Activated CD4-positive, alpha-beta T cell treated with anti-CD3 and anti-CD28 coated beads, Interleukin-2, Interleukin-4, amounts not matched to agents 100 ng/mL and 50 ng/mL, durations not matched to agents 16 hours and 8 hours (primary cell): ENCODE data around the gene OR2T35.
"Not testable (repeated sequence)": the region's sequence is repeated elsewhere in the genome, so short reads cannot be mapped to it uniquely, and the experiment has no call there.

Experiments
- DNase-seq: peaks from one replicate; pipeline ENCODE4 v3.0.0-alpha.2; 2020; ENCODE audit warnings: low spot score

Gene OR2T35, protein sequence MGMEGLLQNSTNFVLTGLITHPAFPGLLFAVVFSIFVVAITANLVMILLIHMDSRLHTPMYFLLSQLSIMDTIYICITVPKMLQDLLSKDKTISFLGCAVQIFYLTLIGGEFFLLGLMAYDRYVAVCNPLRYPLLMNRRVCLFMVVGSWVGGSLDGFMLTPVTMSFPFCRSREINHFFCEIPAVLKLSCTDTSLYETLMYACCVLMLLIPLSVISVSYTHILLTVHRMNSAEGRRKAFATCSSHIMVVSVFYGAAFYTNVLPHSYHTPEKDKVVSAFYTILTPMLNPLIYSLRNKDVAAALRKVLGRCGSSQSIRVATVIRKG

DNA sequence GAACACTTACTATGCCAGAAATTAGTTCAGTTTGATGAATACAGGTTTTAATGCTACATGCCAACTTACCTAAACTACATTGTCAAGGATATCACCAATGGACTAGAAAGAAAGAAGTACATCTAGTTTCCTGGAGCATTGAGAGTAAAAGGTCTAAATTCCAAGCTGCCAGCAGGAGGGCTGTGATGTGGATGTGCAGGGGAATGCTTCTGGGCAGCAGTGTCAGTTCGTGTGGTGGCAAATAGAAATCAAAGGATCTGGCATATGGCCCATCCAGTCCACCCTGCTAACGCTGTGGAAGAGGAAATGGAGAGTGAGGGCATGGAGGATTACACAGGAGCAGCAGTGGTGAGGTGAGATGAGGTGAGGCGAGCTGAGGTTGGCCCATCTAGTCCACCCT is at the start of gene OR2T35:
OR2T35 (minus strand) TSS at position 101 of the 400 bp plus-strand sequence. CDS start 6,020 bp downstream, outside the sequence.
- DNase-seq: not testable (repeated sequence)

DNA sequence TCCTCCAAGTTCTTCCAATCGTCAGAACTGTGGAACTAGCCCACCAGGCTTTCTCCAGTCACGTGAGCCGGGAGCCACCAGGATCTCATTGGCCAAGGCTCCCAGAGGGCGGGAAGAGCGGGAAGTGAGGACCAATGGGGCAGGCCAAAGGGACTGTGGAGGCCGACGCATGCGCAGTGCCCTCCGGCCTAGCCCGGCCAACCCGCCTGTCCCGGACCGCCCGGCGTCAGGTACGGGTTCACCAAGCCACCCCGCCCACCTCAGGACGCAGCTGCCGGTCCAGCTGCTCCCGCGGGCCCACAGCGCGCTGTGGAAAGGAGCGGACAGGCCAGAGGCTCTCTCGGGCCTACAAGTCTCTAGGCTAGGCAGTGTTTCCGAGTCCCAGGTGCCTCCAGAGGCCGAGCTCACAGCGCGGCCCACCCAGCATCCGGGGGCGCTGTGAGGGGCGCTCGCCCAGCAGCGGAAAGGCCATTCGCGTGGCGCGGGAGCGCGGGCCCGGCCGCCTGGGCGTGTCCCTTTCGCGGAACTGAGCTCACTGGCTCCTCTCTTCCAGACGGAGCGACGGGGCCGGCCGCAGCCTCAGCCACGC is 46.6 kb upstream of the OR2T35 start:
- DNase-seq: no peak

DNA sequence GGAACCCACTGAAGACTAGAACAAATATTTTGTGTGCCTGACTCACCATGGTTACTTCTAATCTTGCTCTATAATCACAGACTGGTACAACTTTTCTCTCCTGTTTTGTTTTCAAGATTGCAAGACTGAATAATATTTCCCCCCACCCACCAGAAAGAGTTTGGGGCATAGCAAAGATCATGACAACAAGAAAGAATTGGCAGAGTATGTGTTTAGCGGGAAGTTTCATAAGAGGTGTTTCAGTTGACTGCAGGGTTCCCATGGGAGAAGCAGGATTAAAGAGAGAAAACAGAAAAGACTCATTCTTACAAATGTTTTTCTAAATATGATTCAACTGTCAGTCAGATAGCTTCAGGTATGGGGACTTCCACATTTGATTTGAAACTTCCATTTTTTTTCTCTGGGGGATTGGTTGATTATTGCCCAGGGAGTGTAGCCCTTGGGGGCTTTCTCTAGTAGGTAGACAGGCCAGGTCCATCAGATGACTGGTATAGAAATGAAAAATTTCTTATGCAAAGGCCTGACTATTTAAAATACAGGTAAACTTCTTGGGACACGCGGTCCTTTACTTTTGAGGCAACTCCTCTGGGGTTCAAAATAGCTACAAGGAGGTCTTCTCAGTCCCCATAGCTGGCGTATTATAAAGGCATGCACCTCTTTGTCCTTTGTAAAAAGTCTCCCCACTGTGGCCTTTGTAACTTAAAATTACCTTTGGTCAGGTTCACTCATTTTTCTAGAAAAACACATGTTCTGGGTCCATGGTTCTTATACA is 43.6 kb upstream of the OR2T35 start:
- no peak for DNase-seq

DNA sequence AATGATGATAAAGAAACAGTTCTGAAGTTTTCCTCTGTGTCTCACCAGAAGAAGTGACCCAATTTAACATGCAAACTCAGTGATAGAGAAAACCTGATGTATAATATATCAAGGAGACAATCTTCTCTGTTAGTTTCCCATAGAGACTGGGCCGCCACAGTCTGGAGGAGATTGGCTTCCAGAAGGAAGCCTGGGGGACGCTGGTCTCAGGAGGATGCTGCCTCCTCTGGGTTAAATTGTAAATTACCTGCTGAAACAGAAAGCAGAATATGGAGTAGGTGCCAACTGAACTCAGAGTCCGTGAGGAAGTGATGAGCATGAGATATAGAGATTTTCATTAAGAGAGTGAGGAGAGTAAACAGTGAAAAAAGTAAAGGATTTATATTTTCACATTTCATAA is 41.7 kb upstream of the OR2T35 start:
- no peak for DNase-seq

DNA sequence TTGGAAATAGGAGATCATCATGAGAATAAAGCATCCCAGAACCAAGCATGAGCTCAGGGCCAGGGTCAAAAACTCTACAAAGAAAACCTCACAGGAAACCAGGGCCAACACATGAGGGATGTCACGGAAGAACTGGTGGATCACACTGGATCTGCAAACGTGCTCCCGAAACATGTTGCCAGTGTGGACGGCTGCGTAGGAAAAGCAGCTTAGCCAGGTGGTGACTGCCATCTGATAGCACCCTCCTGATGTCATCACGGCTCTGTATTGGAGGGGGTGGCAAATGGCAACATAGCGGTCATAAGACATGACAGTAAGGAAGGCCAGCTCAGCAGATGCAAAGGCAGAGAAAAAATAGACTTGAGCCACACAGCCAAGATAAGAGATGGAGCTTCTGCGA is 36.6 kb upstream of the OR2T35 start:
- DNase-seq: no peak

DNA sequence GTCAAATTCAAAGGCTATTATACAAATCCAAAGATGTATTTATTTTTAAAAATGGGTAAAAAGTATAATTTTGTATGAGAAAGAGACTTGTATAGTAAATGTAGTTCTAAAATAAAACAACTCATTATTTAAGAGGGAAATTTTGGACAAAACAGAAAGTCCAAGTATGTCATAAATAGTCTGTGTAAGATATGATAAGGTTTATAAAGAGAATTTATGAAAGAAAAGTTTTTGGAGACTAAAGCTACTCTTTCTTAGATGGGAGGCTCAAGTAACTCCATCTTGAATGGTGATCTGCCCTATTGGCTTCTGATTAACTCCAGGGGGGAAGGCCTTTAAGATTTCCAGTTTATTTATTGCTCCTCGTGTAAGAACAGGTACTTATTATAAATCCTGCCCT is 24.9 kb upstream of the OR2T35 start:
- DNase-seq: no peak

DNA sequence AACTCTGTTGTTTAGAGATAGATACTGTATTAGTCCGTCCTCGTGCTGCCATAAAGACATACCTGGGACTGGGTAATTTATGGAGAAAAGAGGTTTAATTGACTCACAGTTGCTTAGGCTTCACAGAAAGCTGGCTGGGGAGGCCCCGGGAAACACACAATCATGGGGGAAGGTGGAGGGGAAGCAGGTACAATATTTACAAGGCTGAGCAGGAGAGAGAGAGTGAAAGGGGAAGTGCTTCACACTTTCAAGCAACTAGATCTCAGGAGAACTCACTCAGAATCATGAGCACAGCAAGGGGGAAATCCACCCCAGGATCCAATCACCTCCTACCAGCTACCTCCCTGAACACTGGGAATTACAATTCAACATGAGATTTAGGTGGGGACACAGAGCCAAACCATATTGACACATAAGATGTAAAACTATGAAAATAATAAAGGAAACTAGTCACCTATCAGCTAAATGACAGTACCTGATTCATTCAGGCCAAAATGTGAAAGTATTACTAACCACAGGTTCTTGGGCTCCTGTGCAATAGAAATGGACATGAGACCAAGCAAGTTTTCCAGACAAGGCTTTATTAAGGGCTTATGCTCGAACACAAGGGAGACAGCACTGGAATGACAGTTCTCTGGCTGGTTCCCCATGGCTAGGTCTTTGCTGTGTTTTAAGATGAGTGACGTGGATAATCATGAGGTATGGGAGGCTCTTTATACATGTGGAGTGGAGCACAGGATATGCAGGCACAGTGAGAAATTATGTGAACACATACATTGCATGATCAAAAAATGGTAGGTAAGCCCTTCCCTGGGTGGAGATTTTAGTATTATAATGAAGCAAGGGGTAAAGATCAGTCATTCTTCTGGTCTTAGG is 18.6 kb upstream of the OR2T35 start:
- not testable (repeated sequence) for DNase-seq

DNA sequence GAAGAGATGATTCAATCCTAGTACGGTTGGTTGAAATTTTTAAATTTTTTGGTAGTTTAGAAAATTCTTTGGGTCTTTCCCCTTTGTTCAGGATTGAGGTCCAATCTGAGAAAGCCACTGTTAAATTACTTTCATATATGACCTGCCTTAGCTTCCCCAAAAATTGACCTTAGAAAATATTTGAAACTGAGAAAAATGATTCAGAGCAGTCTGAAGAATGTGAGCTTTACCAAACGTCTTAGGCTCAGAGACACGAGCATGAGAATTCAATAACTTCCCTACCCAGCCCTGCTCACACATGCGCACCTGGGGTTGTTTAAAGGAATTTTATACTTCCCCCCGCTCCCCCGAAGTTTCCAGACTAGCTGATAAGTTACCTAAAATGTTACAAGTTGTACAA is 11.7 kb upstream of the OR2T35 start:
- DNase-seq: not testable (repeated sequence)

DNA sequence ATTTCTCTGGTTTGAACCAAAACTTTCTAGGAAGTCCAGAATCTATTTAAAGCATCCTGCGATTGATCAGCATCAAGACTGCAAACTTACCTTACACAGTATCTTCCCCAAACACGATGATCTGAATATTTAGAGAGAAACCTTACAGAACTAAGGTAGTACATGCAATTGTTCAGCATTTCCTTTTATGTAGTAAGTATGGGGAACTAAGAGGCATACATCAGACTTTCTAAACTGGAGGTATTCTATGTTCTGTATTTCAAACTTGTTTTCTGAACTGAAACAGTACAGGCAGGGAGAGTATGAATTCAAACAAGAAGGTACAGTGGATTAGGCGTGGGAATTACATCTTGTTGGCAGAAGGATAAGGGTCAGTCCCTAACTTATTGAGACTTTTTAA is 10.3 kb upstream of the OR2T35 start, which contains the start of gene OR2T27:
OR2T27 (minus strand) TSS at position 175 of the 400 bp plus-strand sequence. CDS start 4,644 bp downstream, outside the sequence.
- not testable (repeated sequence) for DNase-seq

DNA sequence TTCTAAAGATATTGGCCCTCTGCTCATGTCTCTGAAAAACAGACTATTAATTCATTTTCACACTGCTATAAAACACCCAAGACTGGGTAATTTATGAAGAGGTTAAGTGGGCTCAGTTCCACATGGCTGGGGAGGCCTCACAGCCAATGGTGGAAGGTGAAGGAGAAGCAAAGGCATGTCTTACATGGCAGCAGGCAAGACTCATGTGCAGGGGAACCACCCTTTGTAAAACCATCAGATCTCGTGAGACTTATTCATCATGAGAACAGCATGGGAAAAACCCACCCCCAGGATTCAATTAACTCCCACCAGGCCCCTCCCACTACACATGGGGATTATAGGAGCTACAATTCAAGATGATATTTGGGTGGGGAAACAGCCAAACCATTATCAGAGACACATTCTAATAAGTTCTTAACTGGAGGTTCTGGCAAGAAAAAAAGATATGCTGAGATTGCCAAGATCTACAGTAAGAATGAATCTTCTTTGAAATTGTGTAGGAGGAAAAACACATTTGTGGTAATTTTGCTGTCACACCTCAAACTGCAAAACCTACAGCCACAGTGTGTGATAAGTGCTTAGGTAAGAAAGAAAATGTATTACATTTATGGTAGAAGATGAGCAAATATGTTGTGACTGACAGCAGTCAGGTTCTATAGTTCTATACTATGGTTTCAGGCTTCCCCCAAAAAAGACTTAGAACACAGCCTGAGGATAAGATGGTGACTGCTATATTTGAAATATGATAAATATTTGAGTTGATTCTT is 3.9 kb upstream of the OR2T35 start:
- not testable (repeated sequence) for DNase-seq

DNA sequence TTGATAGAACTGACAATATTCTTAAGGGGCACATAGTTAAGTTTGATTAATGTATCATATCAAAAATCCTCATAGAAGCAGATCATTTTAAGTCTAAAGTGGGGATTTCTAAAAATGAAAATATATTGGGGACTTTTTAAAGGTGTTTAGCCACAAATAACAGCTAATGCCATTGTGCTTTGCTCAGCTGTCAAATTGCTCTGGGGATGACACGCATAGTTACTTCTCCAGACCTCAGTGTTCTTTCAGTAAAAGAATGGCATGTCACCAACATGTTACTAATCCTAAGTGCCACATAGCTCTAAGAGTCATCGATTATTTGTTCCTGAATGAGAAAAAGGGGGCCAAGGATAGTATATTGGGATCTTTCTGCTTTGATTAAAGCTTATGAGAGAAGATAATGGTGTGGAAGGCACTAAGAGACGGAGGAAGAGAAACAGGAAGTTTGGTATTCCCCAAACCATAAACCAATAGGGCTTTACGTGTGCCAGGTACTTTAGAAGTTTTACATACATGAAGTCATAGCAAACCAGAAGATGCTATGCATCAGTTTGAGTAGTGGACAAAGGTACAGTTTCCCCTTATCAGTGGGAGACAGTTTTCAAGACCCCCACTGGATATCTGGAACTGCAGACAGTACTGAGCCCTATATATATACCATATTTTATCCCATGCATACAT is 2.0 kb downstream of the OR2T35 start:
- DNase-seq: not testable (repeated sequence)

DNA sequence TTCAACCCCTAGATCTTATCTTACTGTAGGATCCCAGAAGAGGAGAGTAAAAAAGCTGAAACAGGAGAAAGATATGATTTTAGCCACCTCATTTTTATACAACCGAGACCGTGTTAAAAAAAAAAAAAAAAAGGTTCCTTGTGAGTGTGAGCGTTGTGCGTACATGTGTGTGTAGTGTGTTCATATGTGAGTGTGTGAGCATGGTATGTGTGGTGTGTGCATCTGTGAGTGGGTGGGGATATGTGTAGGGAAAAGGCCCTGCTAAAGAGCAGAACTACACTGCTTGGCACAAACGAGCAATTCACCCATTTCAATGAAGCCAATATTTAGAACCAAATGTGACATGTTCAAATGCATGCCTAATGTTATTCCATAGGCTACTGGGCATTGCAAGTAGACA is 3.5 kb downstream of the OR2T35 start:
- DNase-seq: not testable (repeated sequence)

DNA sequence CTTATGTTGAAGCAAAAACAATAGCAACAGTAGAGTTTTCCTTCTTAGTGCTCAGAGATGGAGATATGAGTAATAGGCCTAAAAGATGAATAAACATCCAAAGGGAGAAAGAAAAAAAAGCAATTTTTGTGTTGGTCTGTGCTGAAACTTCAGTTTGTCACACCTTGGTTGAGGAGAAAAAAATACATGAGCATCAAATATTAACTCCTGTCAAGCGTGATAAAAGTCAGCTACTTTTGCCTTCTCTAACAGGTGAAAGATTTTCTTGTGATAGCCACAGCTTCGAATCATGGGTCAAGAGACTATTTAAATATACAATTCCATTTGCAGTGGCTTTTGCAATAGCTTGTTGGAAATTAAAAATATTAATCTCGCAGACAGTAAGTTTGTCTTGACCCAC is 4.2 kb downstream of the OR2T35 start:
- not testable (repeated sequence) for DNase-seq

DNA sequence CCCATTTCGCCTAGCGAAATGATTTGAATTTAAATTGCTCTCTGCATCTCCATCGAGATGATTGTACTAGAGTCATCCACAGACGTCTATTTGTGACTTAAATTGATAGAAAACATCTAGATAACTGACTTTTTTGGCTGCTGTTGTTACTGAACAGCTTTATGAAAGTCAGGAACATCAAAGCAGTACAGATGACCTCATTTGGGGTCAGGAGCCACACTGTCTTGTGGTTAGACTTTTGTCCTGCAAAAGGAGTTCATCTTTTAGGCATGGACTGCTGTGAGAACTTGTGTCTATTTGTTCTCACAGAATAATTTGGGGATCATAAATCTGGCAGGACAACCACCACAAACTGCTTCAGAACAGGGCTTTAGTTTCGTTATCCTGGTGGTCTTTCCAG is 5.4 kb downstream of the OR2T35 start:
- DNase-seq: not testable (repeated sequence)

DNA sequence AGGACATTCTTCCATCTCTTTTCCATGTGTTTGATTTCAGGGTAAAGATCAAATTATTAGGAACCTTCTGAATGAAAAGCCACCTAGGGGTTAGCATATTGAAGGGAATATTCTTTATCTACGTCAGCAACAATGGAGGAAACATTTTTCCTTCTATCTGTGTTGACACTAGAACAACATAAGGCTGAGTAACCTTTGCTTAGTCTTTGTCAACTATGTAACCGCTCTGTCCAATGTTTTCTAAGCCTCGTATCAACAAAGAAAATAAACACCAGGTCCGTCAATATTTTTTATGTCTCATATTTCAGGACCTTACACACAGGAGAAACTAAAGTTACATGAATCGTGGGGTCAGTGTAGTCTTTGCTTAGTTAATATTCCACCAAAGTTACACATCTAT is 8.5 kb downstream of the OR2T35 start:
- not testable (repeated sequence) for DNase-seq

DNA sequence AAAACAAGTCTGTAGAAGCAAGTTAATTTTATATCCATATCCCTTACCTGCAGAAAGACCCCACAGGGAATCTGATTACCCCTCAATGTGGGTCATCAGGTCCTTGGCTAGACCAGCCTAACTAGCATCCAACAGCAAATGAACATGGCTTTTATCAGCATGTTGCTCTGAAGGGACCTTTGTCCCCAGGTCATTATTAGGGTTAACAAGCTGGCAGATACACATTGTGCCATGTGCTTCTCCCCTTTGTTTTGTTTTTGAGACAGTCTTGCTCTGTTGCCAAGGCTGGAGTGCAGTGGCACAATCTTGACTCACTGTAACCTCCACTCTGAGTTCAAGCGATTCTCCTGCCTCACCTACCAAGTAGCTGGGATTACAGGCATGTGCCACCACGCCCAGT is 10.1 kb downstream of the OR2T35 start, which contains the start of gene OR2T11:
OR2T11 (minus strand) TSS at position 101 of the 400 bp plus-strand sequence. CDS start 7,963 bp downstream, outside the sequence.
- DNase-seq: not testable (repeated sequence)

DNA sequence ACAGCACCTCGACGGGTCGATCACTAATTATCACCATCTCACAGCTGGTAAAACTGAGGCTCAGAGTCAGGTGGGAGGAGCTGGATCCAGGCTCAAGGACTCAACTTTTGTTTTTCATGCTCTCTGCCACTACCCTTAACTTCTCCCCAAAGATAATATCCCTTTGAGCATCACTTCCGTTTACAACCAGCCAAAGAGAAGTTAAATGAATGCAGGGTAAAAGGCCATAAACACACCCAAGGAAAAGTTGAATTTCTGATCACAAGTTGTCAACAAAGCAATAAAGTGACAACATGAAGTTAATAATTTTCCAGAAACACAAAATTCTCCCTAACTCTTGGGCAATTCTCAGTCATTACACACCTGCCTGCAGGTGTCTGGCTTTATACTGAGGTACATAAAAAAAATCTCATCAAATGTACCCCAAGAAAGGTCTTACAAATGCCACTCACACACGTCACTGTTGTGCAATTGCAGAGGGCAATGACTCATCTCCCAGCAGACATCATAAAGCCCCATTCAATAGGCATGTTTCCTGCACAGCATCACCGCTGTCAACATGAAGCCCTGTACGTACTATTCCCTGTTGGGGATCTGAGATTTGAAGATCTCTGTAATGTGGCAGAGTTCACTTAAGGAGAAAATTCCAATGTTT is 13.6 kb downstream of the OR2T35 start:
- no peak for DNase-seq

DNA sequence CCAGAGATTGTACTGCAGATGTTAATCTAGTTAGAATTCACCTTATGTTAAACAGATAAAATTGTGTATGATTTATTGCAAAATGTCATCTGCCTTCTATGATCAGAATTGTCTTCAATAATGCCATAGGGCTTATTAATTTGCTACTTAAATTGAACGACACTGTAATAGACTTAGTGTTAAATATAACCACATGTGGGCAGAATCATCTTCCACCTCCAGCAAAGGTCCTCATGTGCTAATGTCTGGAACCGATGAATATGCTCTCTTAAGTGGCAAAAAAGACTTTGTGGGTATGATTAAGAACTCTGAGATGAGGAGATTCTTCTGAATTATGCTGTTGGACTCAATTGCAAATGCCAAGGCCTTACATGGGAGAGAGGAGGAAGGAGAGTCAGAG is 14.5 kb downstream of the OR2T35 start:
- DNase-seq: no peak

DNA sequence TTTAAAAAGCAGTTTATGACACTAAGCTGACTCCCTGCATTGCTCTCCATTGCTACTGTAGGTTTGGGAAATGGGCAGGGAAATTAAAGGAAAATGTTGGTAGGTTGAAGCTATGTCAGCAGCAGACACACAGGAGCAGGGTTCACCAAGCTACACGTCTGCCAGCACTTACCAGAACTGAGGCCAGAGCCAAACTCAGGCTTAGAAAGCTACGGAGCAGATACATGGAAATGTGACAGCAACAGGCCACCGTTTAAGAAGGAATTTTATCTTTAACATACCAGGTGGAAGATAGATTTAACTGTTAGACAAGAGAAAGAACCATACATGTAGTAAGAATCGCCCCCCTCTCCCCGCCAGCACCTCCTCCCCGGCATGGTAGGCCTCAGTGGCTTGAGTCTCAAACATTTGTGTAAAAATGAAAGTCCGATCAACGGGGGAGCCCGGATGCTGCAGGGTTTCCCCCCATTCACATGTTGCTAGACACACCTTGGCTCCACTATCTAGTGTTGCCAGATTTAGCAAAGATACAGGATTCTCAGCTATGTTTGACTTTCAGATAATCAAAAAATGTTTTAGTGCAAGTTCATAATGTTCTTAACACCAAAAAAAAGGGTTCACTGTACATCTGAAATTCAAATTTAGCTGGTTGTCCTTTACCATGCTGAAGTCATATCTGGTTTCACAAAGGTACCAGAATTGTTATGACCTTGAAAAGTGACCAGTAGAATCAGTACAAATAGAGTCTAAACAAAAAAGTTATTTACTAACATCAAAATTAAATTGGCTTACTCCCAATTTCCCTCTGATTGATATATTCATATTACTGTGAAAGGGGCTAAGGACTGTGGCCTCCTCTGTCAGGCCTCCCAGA is 16.9 kb downstream of the OR2T35 start:
- DNase-seq: no peak
